Fibroblast of villous mesenchyme (primary cell): ENCODE data around the gene RGMB. TPM values are rescaled to one million over a fixed set of nuclear protein-coding genes. Genes with fewer than 3 reads are reported as not detected.

Experiments
- DNase-seq: peaks from one replicate; pipeline ENCODE4 v3.0.0-alpha.2; 2010; ENCODE audit warnings: low read depth
- H3K4me3 ChIP-seq: 2 replicates; pipeline ENCODE4 v1.5.1; 2011; ENCODE audit warnings: low read depth, mild to moderate bottlenecking, low read length
- total RNA-seq: library from RNA; depleted of rRNA; stranded (reverse); fragments of >200 nt; gene quantifications from 2 replicates; pipeline ENCODE4 v1.2.3, GENCODE V29; 2012
- TF ChIP-seq, protein P1 (sequence below): IDR thresholded peaks from 2 replicates; pipeline ENCODE4 v1.5.1; 2012; ENCODE audit warnings: low read depth, mild to moderate bottlenecking, low read length; ENCODE audit not compliant: insufficient read depth

Gene RGMB
- total RNA-seq, 1 donor: 94.1 TPM

DNA sequence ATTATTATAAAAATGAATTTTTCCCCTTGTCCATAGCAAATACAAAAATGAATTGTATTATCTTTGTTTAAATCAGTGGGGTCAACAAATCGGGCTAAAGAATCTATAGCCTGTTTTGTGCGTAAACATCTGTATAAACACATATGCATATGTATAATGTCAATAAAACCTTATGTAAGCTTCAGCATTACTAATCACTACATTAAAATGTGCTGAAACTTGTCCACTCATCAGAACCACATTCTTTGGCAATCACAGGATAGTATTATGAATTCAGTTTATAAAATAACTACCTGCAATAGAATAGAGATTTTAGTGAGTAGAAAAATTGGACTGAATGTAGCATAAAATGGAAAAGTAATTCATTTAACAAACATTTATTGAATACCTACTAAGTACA, 30.6 kb downstream of the RGMB start:
- H3K4me3 ChIP-seq: no peak overlapping the region
- TF ChIP-seq, protein P1, sequence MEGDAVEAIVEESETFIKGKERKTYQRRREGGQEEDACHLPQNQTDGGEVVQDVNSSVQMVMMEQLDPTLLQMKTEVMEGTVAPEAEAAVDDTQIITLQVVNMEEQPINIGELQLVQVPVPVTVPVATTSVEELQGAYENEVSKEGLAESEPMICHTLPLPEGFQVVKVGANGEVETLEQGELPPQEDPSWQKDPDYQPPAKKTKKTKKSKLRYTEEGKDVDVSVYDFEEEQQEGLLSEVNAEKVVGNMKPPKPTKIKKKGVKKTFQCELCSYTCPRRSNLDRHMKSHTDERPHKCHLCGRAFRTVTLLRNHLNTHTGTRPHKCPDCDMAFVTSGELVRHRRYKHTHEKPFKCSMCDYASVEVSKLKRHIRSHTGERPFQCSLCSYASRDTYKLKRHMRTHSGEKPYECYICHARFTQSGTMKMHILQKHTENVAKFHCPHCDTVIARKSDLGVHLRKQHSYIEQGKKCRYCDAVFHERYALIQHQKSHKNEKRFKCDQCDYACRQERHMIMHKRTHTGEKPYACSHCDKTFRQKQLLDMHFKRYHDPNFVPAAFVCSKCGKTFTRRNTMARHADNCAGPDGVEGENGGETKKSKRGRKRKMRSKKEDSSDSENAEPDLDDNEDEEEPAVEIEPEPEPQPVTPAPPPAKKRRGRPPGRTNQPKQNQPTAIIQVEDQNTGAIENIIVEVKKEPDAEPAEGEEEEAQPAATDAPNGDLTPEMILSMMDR: no peak
- DNase-seq: no peak

DNA sequence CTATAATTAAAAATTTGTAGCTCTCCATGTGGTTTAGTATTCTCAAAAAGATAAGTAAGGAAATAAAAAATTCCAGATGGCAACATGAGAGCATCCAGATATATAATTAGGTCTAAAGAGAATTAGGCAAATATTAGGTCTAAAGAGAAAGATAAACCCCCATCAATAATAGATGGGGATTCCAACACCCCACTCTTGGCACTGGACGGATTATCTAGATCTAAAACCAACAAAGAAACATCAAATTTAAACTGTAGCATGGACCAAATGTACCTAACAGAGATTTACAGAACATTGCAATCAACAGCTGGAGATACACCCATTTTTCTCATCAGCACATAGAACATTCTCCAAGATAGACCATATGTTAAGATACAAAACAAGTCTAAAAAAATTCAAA, 31.6 kb downstream of the RGMB start:
- no peak for DNase-seq
- H3K4me3 ChIP-seq: no peak overlapping the region
- TF ChIP-seq, protein P1: no peak

DNA sequence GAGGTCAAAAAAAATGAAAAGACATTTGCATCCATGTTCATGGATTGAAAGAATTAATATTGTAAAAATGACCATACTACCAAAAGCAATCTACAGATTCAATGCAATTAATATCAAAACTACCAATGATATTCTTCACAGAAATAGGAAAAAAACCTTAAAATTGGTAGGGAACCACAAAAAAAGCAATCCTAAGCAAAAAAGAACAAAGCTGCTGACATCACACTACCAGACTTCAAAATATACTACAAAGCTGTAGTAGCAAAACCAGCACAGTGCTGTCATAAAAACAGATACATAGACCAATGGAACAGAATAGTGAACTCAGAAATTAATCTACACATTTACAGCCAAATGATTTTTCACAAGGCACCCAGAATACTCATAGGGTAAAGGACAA, 34.3 kb downstream of the RGMB start:
- DNase-seq: no peak
- TF ChIP-seq, protein P1: no peak
- no peak overlapping the region for H3K4me3 ChIP-seq

DNA sequence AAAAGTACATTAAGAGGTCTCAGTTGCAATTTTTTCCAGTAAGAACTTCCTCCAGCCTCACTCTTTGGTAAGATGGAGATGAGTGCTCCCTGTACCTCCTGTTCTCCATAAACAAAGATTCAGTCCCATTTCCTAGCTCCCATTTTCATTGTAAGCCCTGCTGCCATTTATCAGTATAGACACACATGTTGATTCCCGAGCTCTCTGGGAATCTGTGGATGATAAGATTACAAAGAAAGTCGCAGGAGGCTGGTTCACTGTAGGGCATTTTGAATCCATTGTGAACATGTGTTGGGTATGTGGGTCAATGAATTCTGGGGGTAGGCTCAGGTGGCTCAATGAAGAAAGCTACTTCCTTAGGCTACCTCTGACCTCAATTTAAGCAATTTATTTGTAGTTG, 36.7 kb downstream of the RGMB start:
- TF ChIP-seq, protein P1: no peak

DNA sequence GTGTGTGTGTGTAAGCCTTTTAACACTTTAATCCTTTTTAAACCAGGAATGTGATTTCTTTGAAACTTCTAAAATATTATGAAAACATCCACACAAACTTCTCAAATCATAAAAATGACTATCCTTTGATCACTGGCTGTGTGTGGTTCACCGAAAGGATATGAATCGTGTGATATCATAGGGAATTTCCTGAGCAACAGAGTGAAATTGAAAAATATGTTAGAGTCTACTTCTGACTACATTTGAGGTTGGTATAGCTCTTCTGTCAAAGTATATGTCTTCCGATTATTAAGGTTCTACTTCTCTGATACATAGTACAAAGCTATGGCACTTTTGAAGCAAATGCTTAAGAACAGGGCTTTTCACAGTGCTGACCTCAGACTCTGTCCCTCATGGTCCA, 40.3 kb downstream of the RGMB start:
- DNase-seq: no peak
- TF ChIP-seq, protein P1: no peak
- H3K4me3 ChIP-seq: no peak overlapping the region

More for the DNA sequence above, 36.7 kb downstream of the RGMB start:
- H3K4me3 ChIP-seq: no peak overlapping the region
- DNase-seq: no peak

DNA sequence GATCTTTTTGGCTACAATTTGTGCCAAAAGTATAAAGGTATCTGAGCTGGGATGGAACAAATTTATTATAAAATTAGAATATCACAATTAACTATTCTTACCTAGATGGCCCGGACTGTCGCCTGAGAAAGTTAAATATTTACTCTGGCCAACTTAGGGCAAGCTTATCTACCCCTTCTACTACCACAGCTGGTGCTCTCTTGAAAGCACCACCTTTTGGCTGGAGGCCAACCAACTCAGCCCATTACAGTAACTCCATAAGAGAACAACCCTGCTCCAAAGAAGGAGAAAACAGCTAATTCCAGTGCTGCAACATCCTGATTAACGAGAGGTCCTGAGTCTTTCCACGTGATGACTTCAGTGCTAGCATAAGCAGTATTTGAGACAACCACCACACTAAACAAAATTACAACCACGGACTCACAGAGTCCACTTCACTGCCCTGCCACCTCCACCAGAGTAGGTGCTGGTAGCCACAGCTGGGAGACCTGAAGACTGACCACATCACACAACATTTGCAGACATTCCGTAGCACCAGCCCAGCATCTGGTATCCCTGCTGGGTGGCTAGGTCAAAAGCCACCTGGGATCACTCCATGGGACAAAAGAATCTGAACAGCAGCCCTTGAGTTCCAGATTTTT, 43.2 kb downstream of the RGMB start:
- DNase-seq: peak; percentile 37
- TF ChIP-seq, protein P1: no peak
- no peak overlapping the region for H3K4me3 ChIP-seq

DNA sequence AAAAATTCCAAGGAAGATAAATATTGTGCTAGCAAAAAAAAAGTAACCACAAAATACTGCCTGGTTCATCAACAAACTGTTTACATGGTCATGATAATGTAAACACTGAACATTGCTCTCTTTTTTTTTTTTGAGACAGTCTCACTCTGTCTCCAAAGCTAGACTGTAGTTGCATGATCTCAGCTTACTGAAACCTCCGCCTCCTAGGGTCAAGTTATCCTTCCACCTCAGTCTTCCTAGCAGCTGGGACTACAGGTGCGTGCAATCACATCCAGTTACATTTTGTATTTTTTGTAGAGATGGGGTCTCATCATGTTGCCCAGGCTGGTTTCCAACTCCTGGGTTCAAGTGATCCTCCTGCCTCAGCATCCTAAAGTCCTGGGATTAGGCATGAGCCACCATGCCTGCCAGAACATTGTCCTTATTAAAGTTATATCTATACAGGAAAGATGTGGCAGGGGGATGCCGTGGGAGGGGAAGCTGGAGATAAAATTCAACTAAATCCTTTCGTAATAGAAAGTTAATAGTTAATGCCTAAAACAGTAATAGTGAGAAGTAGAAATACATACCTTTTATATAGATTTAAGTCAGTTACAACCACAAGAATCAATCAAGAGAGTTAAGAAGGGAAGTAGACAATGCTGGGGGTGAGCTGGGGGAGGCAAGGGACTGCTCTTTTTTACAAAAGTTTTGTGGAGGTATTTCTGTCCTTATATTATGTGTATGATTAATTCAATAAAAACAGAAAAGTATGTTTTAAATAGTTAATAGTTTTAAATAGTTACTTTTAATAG, 52.3 kb downstream of the RGMB start:
- no peak overlapping the region for H3K4me3 ChIP-seq
- TF ChIP-seq, protein P1: no peak
- no peak for DNase-seq
